Measurements from ENCODE around the gene KCNJ16.

KCNJ16 gene

DNA sequence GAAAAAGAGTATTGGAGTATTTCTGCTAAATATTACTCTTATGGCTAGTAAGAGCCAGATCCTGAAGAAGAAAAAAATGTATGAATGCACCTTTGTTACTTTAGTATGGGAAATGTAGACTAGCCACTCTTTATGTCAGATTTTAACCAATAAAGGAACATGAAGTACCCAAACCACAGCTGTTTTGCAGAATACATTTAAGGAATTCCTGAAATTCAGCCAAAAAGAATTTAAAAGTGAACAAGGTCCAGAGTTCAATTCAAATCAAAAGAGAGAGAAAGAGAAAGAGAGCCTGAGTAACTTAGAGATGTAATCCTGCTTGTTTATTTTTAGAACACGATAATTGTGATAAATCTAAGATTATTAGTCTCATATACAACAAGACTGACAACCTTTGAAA is 1.2 kb downstream of the KCNJ16 start:
- Mint-ChIP-seq H3K4me1 (ENCODE audit: low read depth) (peaks cover 26% of the 10 kb centered on the region), H3K4me3 (no peak overlapping the region), H3K9me3 (no peaks in the 10 kb centered on the region), H3K36me3 (ENCODE audit: low read depth) (no peaks in the 10 kb centered on the region), H3K27ac (no peak overlapping the region), H3K27me3 (peaks cover 3% of the 10 kb centered on the region)
- intact Hi-C loops (cut with micrococcal nuclease), result no loop called here

DNA sequence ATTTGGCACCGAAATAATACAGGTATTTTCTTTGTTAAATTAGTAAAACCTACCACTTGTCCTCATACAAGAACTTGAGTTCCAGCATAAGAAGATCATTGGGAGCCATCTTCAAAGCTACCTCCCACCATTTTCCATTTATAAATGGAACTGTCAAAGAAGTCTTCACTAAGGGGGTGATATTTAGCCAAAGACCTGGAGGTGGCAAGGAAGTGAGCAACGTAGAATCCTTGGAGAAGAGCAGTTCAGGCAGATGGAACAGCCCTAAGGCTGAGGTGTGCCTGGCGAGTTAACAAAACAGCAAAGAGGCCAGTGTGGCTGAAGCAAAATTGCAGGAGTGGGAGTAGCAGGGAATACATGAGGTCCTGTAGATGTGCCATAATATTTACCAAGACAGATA is 1.8 kb downstream of the KCNJ16 start:
- Mint-ChIP-seq H3K27ac (no peak overlapping the region), H3K4me1 (ENCODE audit: low read depth) (peaks cover 24% of the 10 kb centered on the region), H3K9me3 (no peaks in the 10 kb centered on the region), H3K36me3 (ENCODE audit: low read depth) (no peaks in the 10 kb centered on the region), H3K4me3 (no peak overlapping the region), H3K27me3 (peaks cover under 1% of the 10 kb centered on the region)
- intact Hi-C loops (cut with micrococcal nuclease), result no loop called here

DNA sequence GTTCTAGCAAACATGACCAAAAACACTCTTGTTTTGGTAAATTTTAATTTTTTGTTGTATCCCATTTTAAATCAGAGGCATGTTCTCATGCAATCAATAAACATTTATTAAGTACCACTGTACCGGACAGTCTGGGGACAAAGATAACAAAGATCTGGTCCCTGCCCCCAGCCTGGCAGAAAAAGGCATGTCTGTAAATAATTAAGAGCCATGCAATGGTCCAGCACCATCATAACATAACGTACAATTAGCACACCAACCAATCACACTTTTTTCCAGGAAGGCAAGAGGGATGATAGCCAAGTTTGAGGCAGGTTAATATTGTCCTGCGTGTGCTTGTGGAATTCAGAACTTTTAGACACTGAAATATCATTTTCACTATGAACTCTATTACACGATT is 3.5 kb downstream of the KCNJ16 start:
- Mint-ChIP-seq H3K27me3 (no peaks in the 10 kb centered on the region), H3K36me3 (ENCODE audit: low read depth) (no peaks in the 10 kb centered on the region), H3K9me3 (no peaks in the 10 kb centered on the region), H3K4me1 (ENCODE audit: low read depth) (peaks cover 10% of the 10 kb centered on the region), H3K27ac (no peak overlapping the region), H3K4me3 (no peak overlapping the region)
- intact Hi-C loops (cut with micrococcal nuclease), result no loop called here

DNA sequence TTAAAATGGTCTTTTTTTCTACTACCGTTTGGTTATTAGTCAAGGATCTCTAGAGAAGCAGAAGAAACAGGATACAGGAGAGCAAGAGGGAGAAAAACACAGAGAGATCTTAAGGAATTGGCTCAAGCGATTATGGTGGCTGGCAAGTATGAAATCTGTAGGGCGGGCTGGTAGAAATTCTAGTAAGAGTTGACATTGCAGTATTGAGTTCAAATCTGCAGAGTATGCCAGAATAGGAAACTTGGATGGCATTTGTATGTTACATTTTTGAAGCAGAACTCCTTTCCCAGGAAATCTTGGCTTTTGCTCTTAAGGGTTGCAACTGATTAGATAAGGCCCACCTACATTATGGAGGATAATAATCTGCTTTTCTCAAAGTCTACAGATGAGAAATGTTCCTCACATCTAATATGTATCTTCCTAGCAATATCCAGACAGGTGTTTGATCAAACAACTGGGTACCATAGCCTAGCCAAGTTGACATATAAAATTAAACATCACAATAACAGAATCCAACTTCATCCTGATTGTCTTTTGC is 4.0 kb downstream of the KCNJ16 start:
- no peak overlapping the region for H3K27ac Mint-ChIP-seq
- no peaks in the 10 kb centered on the region for H3K27me3 Mint-ChIP-seq
- H3K9me3 Mint-ChIP-seq, result no peaks in the 10 kb centered on the region
- H3K4me3 Mint-ChIP-seq, result no peak overlapping the region
- no peaks in the 10 kb centered on the region for H3K36me3 Mint-ChIP-seq (ENCODE audit: low read depth)
- peaks cover 6% of the 10 kb centered on the region for H3K4me1 Mint-ChIP-seq (ENCODE audit: low read depth)
- intact Hi-C loops (cut with micrococcal nuclease), result no loop called here

DNA sequence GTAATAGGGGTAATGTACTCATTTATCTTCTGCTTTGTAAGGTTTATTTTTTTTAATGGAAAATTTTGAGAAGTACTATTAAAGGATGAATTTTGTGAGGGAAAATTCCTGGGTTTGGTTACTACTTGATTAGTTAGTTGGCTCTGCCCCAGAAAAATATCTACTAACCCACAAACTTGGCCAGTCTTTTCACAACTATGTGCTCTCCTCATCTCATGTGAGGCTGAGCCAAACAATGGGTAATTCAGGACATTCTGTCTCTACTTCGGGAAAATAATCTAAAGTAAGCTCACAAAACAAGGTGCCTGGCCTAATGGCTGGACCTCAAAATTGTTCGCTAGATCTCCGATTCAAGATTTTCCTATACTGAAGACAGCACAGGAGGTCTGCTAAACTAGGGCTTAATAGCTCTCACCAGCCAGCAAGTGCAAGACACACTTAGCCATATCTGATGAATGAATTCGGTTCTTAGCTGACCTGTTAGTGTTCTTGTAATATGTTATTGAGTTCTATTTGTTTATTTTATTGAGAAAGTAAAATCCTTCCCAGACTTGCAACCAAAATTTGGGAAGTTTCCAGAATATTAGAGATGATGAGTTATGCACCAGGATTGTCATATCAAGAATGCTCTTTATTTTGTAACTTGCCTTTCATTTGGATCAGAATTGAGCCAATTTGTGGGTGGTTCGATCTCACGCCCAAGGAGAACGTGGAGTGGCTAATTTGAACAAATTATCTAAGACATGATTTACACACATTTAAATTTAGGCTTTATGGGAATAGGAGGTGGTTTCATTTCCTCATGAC is 5.7 kb downstream of the KCNJ16 start:
- no peak overlapping the region for H3K4me3 Mint-ChIP-seq
- H3K27me3 Mint-ChIP-seq, result no peaks in the 10 kb centered on the region
- H3K4me1 Mint-ChIP-seq (ENCODE audit: low read depth), result no peaks in the 10 kb centered on the region
- no peaks in the 10 kb centered on the region for H3K9me3 Mint-ChIP-seq
- intact Hi-C loops (cut with micrococcal nuclease), result no loop called here
- no peak overlapping the region for H3K27ac Mint-ChIP-seq
- no peaks in the 10 kb centered on the region for H3K36me3 Mint-ChIP-seq (ENCODE audit: low read depth)

DNA sequence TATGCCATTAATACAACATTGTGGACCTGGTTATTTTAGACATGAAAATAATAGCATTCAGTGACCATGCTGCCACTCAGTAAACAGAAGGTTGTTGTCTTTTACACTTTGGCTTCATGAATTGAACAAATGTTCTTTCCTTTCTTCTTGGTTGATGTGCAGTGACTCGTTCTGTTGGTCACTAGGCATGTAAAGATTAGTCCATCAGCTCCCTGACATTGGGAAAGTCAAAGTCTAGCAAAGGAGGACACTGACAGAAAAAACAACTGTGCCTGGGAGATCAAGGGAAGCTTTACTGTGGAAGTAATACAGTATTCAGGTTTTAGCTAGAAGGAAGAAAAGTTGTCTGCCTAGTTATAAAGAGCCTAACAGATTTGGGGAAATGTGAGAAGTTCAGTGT is 6.9 kb downstream of the KCNJ16 start:
- Mint-ChIP-seq H3K4me3 (no peak overlapping the region), H3K4me1 (ENCODE audit: low read depth) (no peaks in the 10 kb centered on the region), H3K27me3 (no peaks in the 10 kb centered on the region), H3K9me3 (no peaks in the 10 kb centered on the region), H3K27ac (no peak overlapping the region), H3K36me3 (ENCODE audit: low read depth) (no peaks in the 10 kb centered on the region)
- intact Hi-C loops (cut with micrococcal nuclease), result no loop called here

DNA sequence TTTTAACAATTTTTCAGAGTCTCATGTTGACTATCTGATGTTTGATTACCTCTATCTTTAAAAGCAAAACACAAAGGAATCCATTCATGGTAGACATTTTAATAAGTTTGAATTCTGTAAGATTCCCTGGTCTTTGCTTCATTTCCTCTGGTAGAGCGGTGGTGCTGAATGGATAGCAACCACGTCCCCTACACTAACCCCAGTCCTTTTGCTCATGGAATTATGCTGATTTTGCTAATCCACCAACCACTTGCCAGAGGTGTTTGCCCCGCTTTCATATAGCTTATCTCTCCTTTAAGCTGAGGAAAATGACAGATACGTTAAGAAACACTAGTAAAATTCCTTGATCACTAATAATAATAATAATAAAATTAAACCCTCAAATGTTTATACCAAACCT is 9.5 kb downstream of the KCNJ16 start:
- Mint-ChIP-seq H3K27me3 (no peaks in the 10 kb centered on the region), H3K36me3 (ENCODE audit: low read depth) (no peaks in the 10 kb centered on the region), H3K9me3 (no peaks in the 10 kb centered on the region), H3K4me1 (ENCODE audit: low read depth) (no peaks in the 10 kb centered on the region), H3K4me3 (no peak overlapping the region), H3K27ac (no peak overlapping the region)
- intact Hi-C loops (cut with micrococcal nuclease), result no loop called here

DNA sequence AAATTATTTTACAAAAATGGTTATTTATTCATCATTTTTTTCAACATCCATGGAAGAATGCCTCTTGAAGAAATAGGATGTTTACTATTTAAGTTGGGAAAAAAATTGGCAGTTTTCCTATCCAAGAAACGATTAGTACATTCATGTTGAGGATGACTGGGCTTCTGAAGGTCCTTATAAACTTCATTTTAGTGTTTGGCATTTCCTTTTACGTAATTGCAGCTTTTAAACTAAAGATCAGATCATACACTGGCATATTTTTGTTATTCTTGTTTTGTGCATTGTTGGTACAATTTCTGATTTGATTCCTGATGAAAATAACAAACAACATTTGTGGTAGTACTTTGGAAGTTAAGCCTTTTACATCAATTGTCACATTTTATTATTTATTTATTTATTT is 11.5 kb downstream of the KCNJ16 start:
- Mint-ChIP-seq H3K27me3 (no peaks in the 10 kb centered on the region), H3K9me3 (no peaks in the 10 kb centered on the region), H3K36me3 (ENCODE audit: low read depth) (no peaks in the 10 kb centered on the region), H3K4me1 (ENCODE audit: low read depth) (peaks cover 5% of the 10 kb centered on the region), H3K27ac (no peak overlapping the region), H3K4me3 (no peak overlapping the region)
- intact Hi-C loops (cut with micrococcal nuclease), result no loop called here

DNA sequence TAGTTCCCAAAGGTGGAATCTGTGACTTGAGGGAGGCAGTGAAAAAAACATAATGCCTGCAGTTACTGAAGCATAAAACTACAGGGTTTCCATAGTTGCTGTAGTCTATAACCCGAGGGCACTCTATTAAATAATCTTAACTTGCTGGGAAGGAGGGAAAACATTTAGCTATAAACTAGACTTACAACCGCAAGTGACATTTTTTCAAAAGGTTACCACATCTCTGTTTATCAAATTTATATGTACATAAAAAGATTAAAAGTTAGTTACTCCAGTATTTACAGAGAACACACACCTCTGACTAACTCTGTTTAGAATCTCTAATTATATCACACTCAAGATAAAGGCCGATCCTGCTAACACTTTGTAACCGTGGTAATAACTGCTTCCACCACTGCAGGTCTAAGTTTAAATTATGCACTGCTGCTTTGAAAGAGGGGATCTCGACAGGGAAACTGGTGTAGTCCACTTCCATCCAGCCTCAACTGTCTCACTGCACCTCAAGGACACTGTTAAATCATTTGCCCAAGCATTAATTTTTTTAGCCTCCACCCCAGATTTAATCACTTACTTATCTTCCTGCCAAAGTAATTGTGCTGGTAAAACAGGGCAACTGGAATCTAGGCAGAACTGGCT is 14.6 kb downstream of the KCNJ16 start:
- Mint-ChIP-seq H3K4me3 (no peak overlapping the region), H3K27me3 (no peaks in the 10 kb centered on the region), H3K27ac (no peak overlapping the region), H3K4me1 (ENCODE audit: low read depth) (peaks cover 5% of the 10 kb centered on the region), H3K36me3 (ENCODE audit: low read depth) (no peaks in the 10 kb centered on the region), H3K9me3 (no peaks in the 10 kb centered on the region)
- intact Hi-C loops (cut with micrococcal nuclease), result no loop called here

DNA sequence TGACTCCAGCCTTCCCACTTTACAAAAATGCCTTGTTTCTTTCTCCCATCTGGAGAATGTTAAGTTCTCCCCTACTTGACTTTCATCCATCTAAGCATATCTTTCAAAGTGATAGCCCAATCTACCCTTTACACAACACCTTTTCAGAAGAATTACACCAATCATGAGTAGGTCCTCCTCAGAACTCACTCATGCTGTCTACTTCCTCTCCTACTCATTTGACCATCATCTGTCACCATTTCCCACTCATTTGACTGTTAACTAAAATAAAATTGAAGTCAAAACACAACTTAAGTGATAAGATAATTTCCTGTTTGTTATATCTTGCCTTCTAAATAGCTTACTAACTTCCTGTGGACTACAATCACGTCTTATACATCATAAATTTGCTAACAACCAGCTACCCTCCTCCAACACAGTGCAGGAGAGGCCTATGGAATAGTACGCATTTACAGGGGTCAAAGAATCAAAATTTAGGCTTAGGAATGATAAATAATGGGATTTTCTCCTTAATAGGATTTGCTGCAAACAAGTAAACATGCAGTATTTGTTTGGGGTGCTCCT is 16.1 kb downstream of the KCNJ16 start:
- Mint-ChIP-seq H3K9me3 (no peaks in the 10 kb centered on the region), H3K27me3 (no peaks in the 10 kb centered on the region), H3K4me3 (no peak overlapping the region), H3K4me1 (ENCODE audit: low read depth) (peaks cover 5% of the 10 kb centered on the region), H3K36me3 (ENCODE audit: low read depth) (no peaks in the 10 kb centered on the region), H3K27ac (no peak overlapping the region)
- intact Hi-C loops (cut with micrococcal nuclease), result no loop called here

DNA sequence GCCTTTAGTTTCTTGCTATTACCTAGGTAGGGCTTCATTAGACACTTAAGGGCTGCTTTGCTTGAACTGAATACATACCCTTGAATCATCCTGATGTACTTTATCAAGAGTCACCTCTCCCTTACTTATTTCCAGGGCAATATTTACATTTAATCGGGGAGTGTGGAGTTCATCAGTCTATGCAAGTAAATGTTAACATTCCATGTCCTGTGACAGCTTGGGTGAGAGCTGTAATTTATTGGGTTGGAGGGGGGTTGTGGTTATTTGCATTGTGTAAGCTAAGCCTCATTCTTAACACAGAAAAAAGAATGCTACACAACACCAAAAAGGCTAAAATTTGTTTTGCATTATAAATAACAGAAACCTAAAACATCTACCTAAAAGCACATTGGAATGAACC is 16.7 kb downstream of the KCNJ16 start:
- Mint-ChIP-seq H3K36me3 (ENCODE audit: low read depth) (no peaks in the 10 kb centered on the region), H3K4me3 (no peak overlapping the region), H3K9me3 (no peaks in the 10 kb centered on the region), H3K27ac (no peak overlapping the region), H3K4me1 (ENCODE audit: low read depth) (peaks cover 5% of the 10 kb centered on the region), H3K27me3 (no peaks in the 10 kb centered on the region)
- intact Hi-C loops (cut with micrococcal nuclease), result no loop called here

DNA sequence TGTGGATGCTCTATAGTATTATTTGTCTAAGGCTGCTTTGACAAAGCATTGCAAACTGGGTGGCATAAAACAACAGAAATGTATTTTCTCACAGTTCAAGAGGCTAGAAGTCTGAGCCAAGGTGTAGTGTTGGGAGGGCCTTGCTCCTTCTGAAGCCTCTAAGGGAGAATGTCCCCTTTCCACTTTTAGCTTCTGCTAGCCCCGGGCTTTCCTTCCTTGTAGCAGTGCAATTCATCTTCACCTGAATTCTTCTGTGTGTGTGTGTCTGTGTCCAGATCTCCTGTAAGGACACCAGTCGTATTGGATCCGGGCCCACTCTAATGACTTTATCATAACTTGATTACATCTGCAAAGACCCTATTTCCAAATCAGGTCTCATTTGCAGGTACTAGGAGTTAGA is 18.1 kb downstream of the KCNJ16 start:
- Mint-ChIP-seq H3K9me3 (no peaks in the 10 kb centered on the region), H3K4me3 (no peak overlapping the region), H3K27me3 (no peaks in the 10 kb centered on the region), H3K4me1 (ENCODE audit: low read depth) (peaks cover 5% of the 10 kb centered on the region), H3K36me3 (ENCODE audit: low read depth) (no peaks in the 10 kb centered on the region), H3K27ac (no peak overlapping the region)
- intact Hi-C loops (cut with micrococcal nuclease), result no loop called here

DNA sequence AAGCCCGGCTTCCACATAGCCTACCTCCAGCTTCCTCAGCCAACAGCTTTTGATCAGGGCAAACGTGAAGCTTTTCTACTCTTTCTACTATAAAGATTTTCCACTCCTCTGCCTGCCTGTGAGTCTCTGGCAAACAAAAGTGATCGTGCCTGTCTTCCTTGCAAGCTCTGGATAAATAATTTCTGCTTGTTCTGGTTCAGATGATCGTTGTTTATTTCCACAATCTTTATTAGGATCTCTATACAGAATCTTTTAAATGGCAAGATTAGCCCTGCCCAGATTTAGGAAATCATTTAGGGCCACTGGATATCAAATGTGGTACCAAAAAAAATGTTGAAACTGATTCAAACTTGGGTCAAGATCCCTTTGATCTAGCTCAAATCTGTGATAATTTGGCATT is 20.4 kb downstream of the KCNJ16 start:
- Mint-ChIP-seq H3K9me3 (peaks cover 7% of the 10 kb centered on the region), H3K4me1 (ENCODE audit: low read depth) (peaks cover 22% of the 10 kb centered on the region), H3K27me3 (no peaks in the 10 kb centered on the region), H3K36me3 (ENCODE audit: low read depth) (no peaks in the 10 kb centered on the region), H3K4me3 (no peak overlapping the region), H3K27ac (no peak overlapping the region)
- intact Hi-C loops (cut with micrococcal nuclease), result no loop called here

DNA sequence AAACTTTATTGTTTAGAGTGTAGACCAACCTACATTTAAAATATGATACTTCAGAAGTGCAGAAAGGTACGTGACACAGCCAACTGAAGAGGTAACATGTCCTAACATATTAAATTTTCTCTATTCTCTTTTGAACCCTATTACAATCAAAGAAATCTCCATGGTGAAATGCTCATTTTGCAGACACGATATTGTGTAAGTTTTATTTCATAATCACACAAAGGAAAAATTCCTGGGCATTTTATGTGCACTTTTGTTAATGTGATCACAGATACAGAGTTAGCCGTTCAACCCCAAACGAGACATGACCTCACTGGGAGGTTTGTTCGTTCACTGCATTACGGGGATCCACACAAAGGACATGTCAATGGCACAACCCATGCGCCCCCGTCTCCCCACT is 21.8 kb downstream of the KCNJ16 start:
- H3K9me3 Mint-ChIP-seq, result peaks cover 7% of the 10 kb centered on the region
- no peak overlapping the region for H3K27ac Mint-ChIP-seq
- no peaks in the 10 kb centered on the region for H3K36me3 Mint-ChIP-seq (ENCODE audit: low read depth)
- intact Hi-C loops (cut with micrococcal nuclease), result no loop called here
- H3K27me3 Mint-ChIP-seq, result no peaks in the 10 kb centered on the region
- no peak overlapping the region for H3K4me3 Mint-ChIP-seq
- H3K4me1 Mint-ChIP-seq (ENCODE audit: low read depth), result peaks cover 18% of the 10 kb centered on the region
